Type B pancreatic cell (in vitro differentiated cells): Measurements from ENCODE around the gene SLC25A1. TPM values are rescaled to one million over a fixed set of nuclear protein-coding genes. Genes with fewer than 3 reads are reported as not detected.
A peak's percentile ranks its signal among the peaks of the same experiment; 100 is the strongest.

ENCODE experiments used
- DNase-seq: peaks from one replicate; pipeline ENCODE4 v3.0.0; 2021; ENCODE audit warnings: mixed read lengths; ENCODE audit not compliant: unreplicated experiment; ENCODE audit errors: extremely low spot score
- H3K27ac Mint-ChIP-seq: 2 replicates; pipeline ENCODE4 v1.8.0; 2021; ENCODE audit warnings: mild to moderate bottlenecking, mixed read lengths
- H3K27me3 Mint-ChIP-seq: 2 replicates; pipeline ENCODE4 v1.8.0; 2021; ENCODE audit warnings: mixed read lengths
- H3K36me3 Mint-ChIP-seq: 2 replicates; pipeline ENCODE4 v1.8.0; 2021; ENCODE audit warnings: mixed read lengths
- H3K4me1 Mint-ChIP-seq: one replicate; pipeline ENCODE4 v1.8.0; 2021; ENCODE audit warnings: mixed read lengths; ENCODE audit not compliant: unreplicated experiment
- H3K4me3 Mint-ChIP-seq: 2 replicates; pipeline ENCODE4 v1.8.0; 2021; ENCODE audit warnings: mild to moderate bottlenecking, mixed read lengths
- H3K9me3 Mint-ChIP-seq: 2 replicates; pipeline ENCODE4 v1.8.0; 2021; ENCODE audit warnings: mixed read lengths
- total RNA-seq: library from RNA; stranded (reverse); gene quantifications from 2 replicates; pipeline ENCODE4 v1.2.1, GENCODE V29; 2021; ENCODE audit warnings: low replicate concordance
- TF ChIP-seq, protein P1 (sequence below): fragments of 200-600 bp; sonication (generic); conservative IDR thresholded peaks from 2 replicates; pipeline ENCODE4 v1.5.0; 2021; ENCODE audit warnings: antibody characterized with exemption, mild to moderate bottlenecking

Gene SLC25A1
- total RNA-seq, 1 donor from 2014 or later: 94.4 TPM

DNA sequence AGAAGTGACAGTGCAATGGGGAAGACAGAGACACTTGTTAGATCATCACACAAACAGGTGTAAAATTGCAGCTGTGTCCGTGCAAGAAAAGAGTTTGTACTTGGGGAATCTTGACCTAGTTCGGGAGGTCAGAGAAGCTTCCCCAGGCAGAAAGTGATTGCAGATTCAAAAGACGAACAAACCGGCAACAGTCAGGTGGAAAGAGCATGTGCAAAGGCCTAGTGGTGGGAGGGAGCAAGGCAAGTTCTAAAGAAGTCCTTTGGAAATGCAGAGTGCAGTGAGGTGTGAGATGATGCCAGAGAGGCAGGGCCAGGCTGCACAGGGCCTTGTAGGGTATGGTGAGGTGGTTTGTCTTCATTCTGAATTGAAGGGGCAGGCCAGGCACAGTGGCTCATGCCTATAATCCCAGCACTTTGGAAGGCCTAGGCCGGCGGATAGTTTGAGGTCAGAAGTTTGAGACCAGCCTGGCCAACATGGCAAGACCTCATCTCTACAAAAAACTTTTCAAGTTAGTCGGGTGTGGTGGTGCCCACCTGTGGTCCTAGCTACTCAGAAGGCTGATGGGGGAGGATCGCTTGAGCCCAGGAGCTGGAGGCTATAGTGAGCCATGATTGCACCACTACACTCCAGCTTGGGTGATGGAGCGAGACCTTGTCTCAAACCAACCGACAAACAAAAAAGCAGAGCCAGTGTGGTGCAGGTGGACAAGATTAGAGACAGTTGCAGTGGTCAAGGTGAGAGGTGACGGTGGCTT lies 32.1 kb downstream of the SLC25A1 start:
- no peak overlapping the region for H3K27ac Mint-ChIP-seq
- H3K27me3 Mint-ChIP-seq: peaks cover 46% of the 10 kb centered on the region
- no peaks in the 10 kb centered on the region for H3K9me3 Mint-ChIP-seq
- peaks cover 16% of the 10 kb centered on the region for H3K4me1 Mint-ChIP-seq
- TF ChIP-seq, protein P1, sequence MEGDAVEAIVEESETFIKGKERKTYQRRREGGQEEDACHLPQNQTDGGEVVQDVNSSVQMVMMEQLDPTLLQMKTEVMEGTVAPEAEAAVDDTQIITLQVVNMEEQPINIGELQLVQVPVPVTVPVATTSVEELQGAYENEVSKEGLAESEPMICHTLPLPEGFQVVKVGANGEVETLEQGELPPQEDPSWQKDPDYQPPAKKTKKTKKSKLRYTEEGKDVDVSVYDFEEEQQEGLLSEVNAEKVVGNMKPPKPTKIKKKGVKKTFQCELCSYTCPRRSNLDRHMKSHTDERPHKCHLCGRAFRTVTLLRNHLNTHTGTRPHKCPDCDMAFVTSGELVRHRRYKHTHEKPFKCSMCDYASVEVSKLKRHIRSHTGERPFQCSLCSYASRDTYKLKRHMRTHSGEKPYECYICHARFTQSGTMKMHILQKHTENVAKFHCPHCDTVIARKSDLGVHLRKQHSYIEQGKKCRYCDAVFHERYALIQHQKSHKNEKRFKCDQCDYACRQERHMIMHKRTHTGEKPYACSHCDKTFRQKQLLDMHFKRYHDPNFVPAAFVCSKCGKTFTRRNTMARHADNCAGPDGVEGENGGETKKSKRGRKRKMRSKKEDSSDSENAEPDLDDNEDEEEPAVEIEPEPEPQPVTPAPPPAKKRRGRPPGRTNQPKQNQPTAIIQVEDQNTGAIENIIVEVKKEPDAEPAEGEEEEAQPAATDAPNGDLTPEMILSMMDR: no peak
- DNase-seq: no peak
- H3K4me3 Mint-ChIP-seq: no peak overlapping the region
- peaks cover 5% of the 10 kb centered on the region for H3K36me3 Mint-ChIP-seq

DNA sequence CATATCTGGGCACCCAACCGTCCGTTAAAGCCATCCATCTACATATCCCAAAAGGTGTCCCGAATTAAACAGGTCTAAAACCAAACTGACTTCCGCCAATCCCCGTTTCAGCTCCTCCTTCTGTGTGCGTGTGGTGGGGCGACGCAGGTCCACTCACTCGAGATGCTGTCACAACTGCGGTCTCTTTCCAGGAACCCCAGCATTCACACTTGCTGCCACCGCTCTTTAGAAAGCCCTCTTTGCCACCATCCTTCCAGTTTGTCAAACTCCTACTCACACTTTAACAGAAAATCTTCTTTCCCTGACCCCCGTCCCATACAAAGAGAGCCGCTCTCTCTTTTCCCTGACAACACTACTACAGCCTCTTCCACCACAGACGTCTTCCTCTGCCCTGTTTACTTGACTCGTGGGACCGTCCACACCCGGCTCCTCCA lies 34.6 kb downstream of the SLC25A1 start:
- Mint-ChIP-seq H3K4me3 (peak overlapping the region; percentile 97), H3K9me3 (no peaks in the 10 kb centered on the region), H3K27ac (peak overlapping the region; percentile 92), H3K4me1 (peaks cover 12% of the 10 kb centered on the region), H3K27me3 (peaks cover 35% of the 10 kb centered on the region), H3K36me3 (peaks cover 5% of the 10 kb centered on the region)
- TF ChIP-seq, protein P1: no peak
- no peak for DNase-seq

DNA sequence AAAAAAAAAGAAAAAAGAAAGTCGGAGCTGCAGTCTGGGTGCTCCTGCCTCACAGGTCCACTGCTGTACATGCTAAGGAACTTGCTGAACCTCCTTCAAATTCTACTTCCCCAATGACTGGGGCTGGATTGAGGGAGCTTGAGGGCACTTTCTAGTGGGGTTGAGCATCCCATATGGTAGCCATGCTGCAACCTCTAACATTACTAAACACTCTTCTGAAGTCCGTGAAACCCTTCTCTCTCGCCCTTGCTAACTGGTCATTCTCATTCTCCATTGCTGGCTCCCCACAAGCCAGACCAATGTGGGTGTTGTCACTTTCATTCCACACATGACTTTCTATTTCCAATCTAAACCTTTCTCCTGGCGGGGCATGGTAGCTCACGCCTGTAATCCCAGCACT lies 35.3 kb downstream of the SLC25A1 start:
- TF ChIP-seq, protein P1: no peak
- Mint-ChIP-seq H3K4me3 (peak overlapping the region; percentile 97), H3K27ac (no peak overlapping the region), H3K4me1 (peaks cover 12% of the 10 kb centered on the region), H3K27me3 (peaks cover 29% of the 10 kb centered on the region), H3K9me3 (no peaks in the 10 kb centered on the region), H3K36me3 (peaks cover 5% of the 10 kb centered on the region)
- no peak for DNase-seq

DNA sequence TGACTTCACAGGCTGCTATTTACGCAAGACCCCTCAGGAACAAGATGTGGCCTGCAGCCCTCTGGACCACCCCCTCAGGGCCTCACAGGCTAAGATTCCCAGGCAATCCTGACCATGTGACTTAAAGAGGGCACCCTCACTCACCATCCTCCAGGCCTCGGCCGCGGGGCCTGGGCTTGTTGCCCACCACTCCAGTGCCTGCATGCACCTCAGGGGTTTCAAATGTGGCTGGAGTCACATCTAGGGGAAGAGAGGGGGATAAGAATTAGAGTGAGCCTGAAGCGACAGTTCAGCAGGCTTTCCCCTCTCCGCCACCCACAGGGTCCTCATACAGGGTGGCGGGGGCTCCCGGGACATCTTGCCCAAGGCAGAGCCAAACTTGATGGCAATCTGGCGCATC lies 36.1 kb downstream of the SLC25A1 start:
- Mint-ChIP-seq H3K36me3 (peaks cover 5% of the 10 kb centered on the region), H3K4me1 (peaks cover 12% of the 10 kb centered on the region), H3K27ac (no peak overlapping the region), H3K27me3 (peaks cover 21% of the 10 kb centered on the region), H3K4me3 (peak overlapping the region; percentile 55), H3K9me3 (no peaks in the 10 kb centered on the region)
- TF ChIP-seq, protein P1: no peak
- DNase-seq: no peak

- H3K36me3 Mint-ChIP-seq: peaks cover 18% of the 10 kb centered on the region
- H3K4me1 Mint-ChIP-seq: peaks cover 12% of the 10 kb centered on the region
- no peak overlapping the region for H3K27ac Mint-ChIP-seq
- no peak for DNase-seq
- TF ChIP-seq, protein P1: no peak
- H3K4me3 Mint-ChIP-seq: no peak overlapping the region
- H3K9me3 Mint-ChIP-seq: no peaks in the 10 kb centered on the region
- H3K27me3 Mint-ChIP-seq: peaks cover 5% of the 10 kb centered on the region
These were observed 38.6 kb downstream of the SLC25A1 start for GRCh38 chr22:19139974-19140373.
